Amygdala (tissue), 56 donors: ENCODE data around the gene C11orf24.
A peak's percentile ranks its signal among the peaks of the same experiment; 100 is the strongest.

ENCODE experiments used
- DNase-seq, 56 donors: peaks; one replicate each; lab custom pipeline; 2025; lab: John Stamatoyannopoulos, UW

Gene C11orf24

GRCh38 chr11:68273026-68273738, 1.4 kb upstream of the C11orf24 start:
- no peak for DNase-seq

GRCh38 chr11:68271023-68271780, 571 bp downstream of the C11orf24 start:
- peak in 26 of 56 donors; percentile 10 to 58 (median 36) for DNase-seq

GRCh38 chr11:68270196-68271022, 1.4 kb downstream of the C11orf24 start:
- DNase-seq, result no peak

GRCh38 chr11:68269414-68270081, 2.2 kb downstream of the C11orf24 start:
- DNase-seq, result no peak

GRCh38 chr11:68267881-68268240, 3.9 kb downstream of the C11orf24 start:
- DNase-seq, result no peak

- DNase-seq, result no peak
These were observed 4.6 kb downstream of the C11orf24 start for GRCh38 chr11:68266936-68267880.

- peak in 16 of 56 donors; percentile 14 to 69 (median 30) for DNase-seq
These were observed 5.5 kb downstream of the C11orf24 start for GRCh38 chr11:68266121-68266891.

GRCh38 chr11:68264741-68265540, 6.8 kb downstream of the C11orf24 start:
- DNase-seq, result no peak

GRCh38 chr11:68264244-68264643, 7.5 kb downstream of the C11orf24 start:
- no peak for DNase-seq

- no peak for DNase-seq
These were observed 8.2 kb downstream of the C11orf24 start for GRCh38 chr11:68263444-68264035.

GRCh38 chr11:68262544-68262827, 9.3 kb downstream of the C11orf24 start:
- no peak for DNase-seq

GRCh38 chr11:68261749-68262543, 9.8 kb downstream of the C11orf24 start:
- DNase-seq, result no peak

GRCh38 chr11:68261006-68261405, 10.8 kb downstream of the C11orf24 start:
- no peak for DNase-seq

- no peak for DNase-seq
These were observed 11.3 kb downstream of the C11orf24 start for GRCh38 chr11:68260484-68260883.

GRCh38 chr11:68259122-68259959, 12.4 kb downstream of the C11orf24 start:
- DNase-seq, result no peak

GRCh38 chr11:68258363-68258765, 13.4 kb downstream of the C11orf24 start:
- no peak for DNase-seq
